ENCODE data around the gene PLS3.
"Not testable (repeated sequence)": the region's sequence is repeated elsewhere in the genome, so short reads cannot be mapped to it uniquely, and the experiment has no call there.

PLS3 gene

DNA sequence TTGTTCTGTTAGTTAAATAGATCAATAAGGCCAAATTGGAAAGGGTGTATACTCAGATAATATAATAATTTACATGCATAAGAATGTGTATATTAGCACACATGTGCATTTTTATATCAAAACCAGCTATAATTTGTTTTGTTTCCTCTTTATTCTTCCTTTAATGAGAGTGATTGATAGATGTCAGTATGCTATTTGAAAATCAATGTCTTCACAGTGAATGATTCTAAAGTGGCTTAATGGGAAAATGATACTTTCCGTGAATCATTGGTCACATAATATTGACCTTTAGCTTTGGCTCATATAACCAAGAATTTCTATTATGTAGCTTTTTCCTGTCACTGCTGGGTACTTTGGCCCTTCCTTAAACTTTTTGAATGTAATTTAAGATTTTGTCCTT, 48.6 kb downstream of the PLS3 start:
- no peak for DNase-seq (ENCODE audit: low spot score)

DNA sequence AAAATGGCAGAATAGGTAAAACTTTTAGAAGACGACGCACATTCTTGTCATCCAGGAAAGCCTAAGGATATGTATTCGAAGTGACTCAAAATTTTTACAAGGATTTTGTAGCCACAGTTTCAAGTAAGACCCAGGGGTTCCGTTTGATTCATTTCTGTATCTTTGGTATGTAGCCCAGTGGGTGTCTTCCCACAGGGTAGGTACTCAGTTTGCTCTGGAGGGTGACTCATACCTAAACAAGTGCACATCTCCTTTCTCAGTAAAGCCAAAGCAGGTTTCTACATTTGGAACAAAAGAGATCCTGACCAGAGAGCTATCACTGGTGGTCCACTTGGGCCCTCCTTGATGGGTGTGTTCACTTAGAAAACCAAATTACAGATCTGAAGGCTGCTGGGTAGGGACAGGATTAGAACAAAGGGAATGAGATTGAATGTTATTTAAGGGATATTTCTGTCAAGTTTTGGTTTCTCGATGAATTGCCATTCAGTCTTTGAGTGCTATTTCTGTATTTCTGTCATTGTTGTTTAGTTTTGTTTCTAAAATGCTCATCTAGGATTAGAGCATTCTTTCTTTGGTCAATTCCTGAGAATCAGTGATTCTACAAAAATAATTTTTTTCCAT, 56.1 kb downstream of the PLS3 start:
- no peak for DNase-seq (ENCODE audit: low spot score)

DNA sequence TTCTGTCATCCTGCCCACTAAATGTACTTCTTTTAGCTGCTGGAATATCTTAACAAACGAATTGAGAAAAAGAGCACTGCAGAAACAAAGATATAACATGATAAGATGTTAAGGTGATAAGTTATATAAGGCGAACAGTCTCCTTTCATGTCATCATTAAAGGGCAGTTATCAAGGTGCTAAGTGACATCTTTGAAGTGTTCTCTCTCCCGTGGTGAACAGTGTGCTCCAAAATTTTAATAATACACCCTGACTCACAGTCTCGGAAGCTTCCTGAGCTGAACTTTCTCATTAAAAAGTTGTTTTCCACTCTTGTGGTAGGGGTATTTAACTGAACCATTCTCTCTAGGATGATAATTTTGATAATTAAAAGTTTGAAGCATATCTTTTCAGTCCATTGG, 61.6 kb downstream of the PLS3 start:
- DNase-seq (ENCODE audit: low spot score): no peak

DNA sequence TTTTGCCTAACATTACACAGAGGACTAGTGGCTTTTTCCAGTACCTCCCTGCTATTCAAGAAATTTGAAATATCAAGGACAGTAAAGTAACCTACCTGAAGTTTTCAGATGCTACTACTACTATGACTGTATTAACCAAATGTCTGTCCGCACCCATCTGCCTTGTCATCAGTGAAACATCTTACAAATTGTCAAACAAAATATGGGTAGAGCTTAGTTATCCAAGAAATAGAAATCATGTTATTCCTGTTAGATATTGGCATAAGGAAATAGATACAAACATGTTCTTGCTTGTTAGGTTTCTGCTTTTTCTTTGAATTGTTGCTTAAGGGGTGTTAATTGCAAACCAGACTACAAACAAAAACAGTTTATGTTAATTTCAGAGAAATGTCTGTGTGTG, 63.9 kb downstream of the PLS3 start:
- no peak for DNase-seq (ENCODE audit: low spot score)

DNA sequence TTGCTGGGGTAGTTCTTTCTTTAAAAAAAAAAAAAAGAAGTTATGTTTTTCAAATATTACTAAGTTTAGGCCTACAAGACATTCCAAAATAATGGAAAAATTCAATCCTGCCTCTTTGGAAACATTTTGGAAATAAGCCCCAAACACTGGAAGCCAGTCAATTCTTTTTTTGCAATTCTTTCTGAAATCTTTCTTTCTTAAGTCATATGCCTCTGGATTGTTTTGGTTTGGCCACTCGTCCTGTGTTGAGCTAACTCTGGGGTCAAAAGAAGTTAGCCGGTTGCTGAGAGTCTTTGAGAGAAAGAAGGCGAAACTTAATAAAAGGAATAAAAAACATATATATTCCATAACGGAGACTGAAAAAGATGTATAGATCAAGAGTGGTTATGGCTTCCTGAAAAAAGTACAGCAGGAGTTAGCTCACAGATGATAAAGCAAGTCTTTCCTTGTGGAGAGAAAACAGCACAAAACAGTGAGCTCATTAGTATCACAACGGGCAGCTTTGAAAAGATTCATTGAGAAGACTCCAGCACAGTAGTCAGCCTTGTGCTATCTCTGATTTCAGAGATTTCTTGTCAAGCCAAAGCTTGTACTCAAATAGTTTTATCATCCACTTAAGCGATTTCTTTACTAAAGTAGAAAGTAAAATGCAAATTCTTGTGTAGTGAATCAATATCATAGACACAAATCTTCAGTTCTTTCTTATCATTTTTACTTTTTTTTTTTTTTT, 64.8 kb downstream of the PLS3 start:
- no peak for DNase-seq (ENCODE audit: low spot score)

DNA sequence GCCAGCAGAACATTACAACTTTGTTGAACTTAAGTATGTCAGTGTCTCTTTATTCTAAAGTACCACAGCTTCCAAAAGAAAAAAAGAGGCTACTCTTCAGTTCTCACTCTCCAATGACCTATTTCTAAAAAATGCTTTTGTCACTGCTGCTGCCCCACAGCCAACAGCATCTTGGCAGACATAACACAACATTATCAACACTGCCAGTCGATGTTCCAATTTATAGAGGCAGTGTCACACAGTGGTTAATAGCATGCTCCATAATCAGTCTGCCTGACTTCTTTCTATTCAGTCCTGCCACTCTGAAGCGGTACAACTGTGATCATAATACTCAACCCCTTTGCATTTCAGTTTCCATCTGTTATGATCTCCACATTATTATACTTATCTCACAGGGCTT, 69.2 kb downstream of the PLS3 start:
- no peak for DNase-seq (ENCODE audit: low spot score)

DNA sequence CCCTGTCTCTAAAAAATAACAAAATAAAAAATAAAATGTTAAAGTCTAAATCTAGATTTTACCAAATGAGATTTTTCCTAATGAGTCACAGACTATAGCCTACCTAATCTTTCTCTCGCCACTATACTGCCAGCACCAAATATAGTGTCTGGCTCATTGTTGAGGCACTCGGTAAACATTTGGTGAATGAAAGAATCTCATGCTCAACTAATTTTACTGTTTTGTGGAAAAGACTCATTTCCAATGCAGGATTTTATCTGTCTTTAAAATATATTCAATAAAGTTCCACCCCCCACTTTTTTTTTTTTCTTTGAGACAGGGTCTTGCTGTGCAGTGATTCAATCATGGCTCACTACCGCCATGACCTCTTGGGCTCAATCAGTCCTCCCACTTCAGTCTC, 71.5 kb downstream of the PLS3 start:
- no peak for DNase-seq (ENCODE audit: low spot score)

DNA sequence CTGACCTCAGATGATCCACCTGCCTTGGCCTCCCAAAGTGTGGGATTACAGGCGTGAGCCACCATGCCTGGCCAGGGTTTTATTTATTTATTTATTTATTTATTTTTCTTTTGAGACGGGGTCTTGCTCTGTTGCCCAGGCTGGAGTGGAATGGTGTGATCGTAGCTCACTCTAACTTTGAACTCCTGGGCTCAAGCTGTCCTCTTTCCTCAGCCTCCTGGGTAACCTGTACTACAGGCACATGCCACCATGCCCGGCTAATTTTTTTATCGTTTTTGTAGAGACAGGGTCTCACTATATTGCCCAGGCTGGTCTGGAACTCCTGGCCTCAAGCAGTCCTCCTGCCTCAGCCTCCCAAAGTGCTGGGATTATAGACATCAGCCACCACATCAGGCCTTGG, 72.4 kb downstream of the PLS3 start:
- DNase-seq (ENCODE audit: low spot score): not testable (repeated sequence)

DNA sequence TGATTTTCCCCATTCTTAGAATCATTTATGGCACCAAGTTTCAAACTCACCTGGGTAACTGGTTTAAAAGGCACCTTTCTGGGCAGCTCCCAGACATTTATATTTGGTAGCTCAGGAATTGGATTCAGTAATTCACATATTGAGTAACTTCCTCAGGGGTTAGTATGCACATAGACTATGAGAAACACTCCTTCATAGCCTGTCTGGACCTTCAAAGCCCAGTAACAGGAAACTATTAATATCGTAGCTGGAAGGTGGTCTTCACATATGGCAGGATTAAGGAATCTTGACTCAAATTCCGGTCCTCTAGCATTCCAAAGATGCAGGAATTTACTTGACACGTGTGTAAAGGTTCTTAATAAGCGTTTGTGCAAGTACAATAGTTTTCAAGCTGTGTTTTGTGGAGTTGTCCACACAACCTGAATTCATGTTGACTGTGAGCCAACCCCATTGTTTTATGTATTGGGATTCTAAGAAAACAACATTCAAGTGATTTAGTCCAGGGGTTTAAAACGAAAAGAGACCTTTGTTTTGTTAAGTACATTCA, 78.4 kb downstream of the PLS3 start:
- no peak for DNase-seq (ENCODE audit: low spot score)

DNA sequence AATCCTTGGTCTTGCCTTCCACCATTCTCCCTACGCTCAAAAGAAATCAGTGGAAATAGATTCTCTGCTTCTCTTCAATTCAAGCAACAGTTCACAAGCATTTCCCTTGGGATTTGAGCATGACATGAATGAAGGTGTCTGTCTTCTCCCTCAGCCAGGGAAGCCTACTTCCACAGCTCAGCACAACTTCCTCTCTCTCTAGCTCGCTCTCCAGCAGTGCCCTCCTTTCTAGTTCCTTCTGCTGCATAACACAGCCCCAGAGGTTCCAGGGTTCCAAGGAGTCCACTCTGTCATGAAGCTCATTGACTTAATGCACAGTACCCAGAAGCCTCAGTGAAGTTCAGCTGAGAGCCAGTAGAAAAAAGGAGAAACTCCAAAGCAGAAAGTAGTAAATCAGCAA, 81.3 kb downstream of the PLS3 start:
- no peak for DNase-seq (ENCODE audit: low spot score)

DNA sequence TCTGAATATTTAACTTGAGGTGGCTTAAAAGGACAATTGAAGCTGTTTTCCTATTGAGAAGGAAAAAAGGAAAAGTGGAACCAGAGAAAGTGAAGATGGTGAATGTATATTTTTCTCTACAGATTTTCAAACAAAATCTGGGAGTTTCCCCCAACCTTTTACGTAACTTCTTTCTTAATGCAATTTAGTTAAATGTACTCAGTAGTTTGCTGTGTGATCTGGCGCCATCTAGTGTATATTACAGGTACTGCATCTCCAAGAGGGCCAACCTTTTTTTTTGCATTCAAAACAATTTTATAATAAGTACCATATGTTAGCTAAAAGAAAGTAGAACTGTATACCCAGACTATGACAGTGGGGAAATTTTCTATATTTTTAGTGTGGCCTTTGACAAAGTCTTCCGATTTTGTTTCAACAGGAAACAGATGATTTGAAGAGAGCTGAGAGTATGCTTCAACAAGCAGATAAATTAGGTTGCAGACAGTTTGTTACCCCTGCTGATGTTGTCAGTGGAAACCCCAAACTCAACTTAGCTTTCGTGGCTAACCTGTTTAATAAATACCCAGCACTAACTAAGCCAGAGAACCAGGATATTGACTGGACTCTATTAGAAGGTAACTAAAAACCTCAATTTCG, 82.0 kb downstream of the PLS3 start:
- DNase-seq (ENCODE audit: low spot score): peak; percentile 64

DNA sequence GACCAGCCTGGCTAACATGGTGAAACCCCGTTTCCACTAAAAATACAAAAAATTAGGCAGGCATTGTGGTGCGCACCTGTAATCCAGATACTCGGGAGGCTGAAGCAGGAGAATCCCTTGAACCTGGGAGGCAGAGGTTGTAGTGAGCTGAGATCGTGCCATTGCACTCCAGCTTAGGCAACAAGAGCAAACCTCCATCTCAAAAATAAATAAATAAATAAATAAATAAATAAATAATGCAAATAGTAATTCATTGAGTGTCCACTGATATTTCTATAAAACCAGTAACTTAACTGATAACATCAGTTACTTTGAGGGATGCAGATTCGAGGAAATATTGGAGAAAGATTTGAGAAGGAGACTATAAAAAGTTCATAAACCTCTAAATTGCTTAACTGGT, 83.4 kb downstream of the PLS3 start:
- not testable (repeated sequence) for DNase-seq (ENCODE audit: low spot score)

DNA sequence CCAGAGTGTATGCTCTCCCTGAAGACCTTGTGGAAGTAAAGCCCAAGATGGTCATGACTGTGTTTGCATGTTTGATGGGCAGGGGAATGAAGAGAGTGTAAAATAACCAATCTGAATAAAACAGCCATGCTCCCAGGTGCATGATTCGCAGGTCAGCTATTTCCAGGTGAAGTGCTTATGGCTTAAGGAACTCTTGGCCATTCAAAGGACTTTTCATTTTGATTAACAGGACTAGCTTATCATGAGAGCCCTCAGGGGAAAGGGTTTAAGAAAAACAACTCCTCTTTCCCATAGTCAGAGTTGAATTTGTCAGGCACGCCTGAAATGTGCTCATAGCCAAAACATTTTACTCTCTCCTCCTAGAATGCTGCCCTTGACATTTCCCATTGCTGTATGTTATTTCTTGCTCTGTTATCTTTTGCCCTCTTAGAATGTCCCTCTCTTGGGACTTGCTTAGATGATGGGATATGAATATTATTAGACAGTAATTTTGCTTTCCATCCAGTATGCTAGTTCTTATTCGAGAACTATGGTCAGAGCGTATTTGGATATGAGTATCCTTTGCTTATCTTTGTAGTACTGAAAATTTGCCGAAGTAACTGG, 88.6 kb downstream of the PLS3 start:
- DNase-seq (ENCODE audit: low spot score): no peak

DNA sequence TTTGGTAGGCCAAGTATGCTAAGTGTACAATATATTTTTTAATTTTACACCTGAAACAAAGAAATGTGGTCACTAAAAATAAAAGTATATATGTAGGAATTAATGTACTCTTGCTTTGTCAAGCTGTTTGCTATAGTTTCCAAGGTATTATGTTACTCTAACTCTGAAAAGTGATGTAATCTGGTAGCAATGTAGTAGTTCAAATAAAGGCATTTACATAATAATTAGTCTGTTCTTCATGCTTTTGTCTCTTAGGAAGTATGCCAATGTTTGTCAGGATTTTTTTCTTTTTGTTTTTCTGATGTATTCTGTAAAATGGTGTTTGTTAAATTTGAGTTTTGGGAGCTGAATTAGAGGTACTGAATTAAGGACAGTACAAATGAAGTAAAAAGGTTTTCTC, 89.5 kb downstream of the PLS3 start:
- no peak for DNase-seq (ENCODE audit: low spot score)

DNA sequence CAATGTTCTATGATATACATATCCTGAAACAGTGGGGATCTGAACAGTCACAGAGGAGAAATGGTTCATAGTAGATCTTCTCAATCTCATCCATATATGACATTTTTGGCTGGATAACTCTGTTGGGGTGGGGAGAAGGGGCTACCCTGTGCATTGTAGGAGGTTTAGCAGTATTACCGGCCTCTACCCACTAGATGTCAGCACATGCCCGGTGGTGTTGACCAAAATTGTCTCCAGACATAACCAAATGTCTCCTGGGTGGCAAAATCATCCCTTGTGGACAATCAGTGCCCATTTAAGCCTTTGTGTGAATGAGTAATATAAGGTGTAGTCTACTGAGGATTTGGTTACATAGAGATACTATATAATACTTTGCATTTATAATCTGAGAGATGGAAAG, 89.9 kb downstream of the PLS3 start:
- DNase-seq (ENCODE audit: low spot score): peak; percentile 59

DNA sequence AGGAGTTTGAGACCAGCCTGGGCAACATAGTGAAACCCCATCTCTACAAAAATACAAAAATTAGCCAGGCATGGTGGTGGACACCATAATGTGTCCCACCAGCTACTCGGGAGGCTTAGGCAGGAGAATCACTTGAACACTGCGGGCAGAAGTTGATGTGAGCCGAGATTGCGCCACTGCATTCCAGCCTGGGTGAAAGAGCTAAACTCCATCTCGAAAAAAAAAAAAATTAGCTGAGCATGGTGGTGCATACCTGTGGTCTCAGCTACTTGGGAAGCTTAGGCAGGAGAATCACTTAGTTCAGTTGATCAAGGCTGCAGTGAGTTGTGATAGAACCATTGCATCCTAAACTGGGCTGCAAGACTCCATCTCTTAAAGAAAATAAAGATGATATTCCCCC, 91.2 kb downstream of the PLS3 start:
- DNase-seq (ENCODE audit: low spot score): no peak

DNA sequence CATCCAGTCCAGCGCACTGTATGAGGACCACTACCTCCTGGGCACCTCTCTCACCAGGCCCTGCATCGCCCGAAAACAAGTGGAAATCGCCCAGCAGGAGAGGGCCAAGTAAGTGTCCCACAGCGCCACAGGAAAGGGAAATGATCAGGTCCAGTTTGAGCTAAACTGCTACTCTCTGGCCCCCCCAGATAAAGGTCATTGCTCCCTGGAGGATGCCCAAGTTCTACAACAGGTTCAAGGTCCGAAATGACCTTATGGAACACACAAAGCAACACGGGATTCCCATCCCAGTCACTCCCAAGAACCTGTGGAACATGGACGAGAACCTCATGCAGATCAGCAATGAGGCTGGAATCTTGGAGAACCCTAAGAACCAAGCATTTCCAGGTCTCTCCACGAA, 104.1 kb downstream of the PLS3 start:
- DNase-seq (ENCODE audit: low spot score): no peak

DNA sequence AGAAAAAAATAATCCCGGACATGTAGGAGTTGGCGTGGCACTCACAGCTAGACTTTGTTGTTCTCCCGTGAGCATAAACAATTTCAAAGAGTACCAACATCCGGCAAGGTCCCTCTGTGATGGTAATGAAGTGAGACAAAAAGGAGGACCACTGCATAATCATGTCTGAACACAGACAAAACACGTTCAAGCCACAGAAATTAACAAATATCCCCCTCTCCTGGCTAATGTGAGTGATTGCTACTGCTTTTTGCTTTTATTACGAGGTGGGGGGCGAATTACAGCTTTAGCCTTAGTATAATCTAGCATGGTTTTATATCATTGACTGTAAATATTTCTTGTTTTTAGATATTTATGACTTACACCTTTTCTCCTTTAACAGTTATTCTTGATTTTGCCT, 118.5 kb downstream of the PLS3 start:
- peak; percentile 51 for DNase-seq (ENCODE audit: low spot score)

DNA sequence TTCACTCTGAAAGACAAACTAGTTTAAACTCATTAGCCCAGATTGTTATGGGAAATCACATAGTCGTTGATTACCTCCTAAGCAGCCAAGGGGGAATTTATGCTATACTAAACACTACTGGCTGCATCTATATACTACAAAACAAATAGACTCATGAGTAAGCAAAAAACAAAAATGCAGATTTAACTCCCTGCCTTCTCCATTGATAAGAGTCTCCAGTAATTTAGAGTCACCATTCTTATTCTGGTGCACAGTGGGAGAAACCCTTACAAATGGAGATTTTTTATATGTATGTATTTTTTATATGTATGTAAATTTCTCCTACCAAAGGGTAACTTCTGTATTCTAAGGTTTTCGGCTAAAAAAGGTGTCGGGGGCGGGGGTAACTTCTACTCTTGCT, 126.6 kb downstream of the PLS3 start:
- DNase-seq (ENCODE audit: low spot score): no peak

DNA sequence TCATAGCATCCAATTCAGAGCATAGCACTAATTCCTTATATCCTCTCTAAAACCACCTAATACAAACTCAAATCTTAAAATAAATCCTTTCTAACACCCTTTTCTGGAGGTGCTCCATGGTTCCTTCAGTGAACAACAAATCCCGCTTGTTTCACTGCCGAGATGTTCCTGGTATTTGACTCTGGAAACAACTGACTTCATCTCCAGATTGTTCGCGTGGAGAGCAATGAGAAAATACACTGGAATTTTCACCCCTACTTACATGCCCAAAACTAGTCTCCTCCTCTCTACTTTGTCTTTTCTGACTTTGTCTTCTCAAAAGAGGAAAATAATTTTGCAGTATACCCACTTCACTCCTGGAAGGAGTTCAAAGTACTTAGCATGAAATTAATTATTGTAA, 129.0 kb downstream of the PLS3 start:
- no peak for DNase-seq (ENCODE audit: low spot score)

DNA sequence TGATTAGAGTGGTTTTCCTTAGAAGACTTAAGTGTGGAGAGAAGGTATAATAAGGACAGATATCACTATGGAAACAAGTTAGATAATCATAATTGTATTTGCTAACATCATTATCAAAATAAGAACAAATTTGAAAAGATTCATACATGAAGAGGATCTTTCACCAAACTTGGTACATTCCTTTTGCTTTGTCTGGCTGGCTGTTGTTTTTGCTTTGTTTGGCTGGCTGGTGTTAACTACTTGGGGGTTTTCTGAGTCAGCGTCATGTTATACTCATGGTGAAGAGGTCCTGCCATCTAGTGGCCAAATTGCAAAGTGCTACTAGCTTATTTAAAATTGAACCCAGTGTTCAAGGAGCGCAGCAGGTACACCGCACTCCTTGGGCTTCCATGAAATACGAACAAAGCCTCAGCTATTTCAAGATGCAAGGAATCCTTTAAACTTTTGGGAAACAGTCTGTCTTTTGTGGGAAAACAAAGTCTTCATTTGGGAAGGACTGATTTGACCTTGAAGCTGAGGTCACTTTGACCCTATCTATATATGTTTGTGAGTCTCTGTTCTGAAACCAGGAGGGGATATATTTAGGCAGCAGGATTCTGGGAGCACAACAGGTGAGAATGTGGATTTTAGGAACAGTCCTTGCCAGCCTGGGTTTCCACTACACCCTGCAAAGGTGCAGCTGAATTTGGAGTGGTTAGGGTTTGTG, 129.7 kb downstream of the PLS3 start:
- DNase-seq (ENCODE audit: low spot score): peak; percentile 67

DNA sequence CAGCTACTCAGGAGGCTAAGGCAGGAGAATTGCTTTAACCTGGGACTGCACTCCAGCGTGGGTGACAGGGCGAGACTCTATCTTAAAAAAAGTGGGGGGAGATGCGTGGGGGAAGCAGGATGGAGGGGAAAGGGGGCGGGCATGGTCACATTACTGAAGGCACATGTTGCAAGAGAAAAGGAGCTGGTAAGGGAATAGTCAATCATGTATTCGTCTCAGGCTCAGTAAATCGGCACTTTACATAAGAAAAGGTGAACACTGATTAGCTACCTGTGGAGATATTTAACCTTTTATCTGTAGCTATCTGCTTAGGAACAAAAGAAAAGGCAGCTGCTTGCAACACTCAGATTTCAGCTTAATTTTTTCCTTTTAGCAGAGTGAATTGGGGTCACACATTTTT, 132.5 kb downstream of the PLS3 start:
- DNase-seq (ENCODE audit: low spot score): no peak
